ENCODE results near the gene NFKBIE.

Gene NFKBIE

DNA sequence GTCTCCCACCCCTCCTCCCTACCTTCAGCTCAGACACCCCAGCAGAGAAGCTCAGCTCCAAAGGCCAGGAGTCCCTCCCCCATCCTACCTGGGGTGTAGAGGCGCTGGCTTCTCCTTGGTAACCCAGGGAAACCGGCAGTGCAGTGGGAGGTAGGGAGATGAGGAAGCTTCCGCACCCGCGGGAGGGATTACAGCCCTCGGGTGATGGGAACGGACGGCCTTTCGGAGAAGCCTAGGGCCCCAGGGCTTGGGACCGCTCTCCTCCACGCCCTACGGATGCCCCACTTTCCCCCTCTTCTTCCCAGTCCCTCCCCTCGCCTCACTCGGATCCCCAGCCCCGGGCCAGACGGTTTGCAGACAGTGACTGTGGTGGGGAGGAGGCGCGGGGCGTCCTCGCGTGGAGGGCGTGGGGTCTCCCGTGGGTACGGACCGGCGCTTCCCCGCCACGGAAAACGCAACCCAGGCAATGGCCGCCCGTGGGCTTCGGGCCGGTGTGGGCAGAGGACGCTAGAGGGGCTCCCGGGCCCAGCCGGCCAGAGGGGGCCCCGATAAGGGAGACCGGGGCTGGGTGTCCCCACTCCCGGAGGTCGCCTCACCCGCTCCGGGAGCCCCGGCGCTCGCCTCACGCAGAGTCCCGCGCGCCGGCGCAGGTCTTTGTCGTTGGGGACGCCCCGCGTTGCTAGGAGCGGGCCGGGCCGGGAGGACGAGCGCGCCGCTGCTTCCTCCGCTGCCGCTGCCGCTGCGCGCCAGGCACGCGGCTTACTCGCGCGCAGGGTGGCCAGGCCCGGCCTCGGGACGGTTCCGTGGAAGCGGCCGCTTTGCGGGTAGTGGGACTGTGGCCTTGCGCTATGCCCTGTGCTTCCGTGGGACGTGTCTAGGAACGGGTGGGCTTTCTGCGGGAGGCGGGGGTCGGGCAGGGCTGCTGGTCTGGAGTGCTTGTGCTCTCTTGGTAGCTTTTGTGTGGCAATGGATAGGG, 32.0 kb upstream of the NFKBIE start:
- peak in 32 of 51 donors; percentile 10 to 64 (median 36) for DNase-seq

DNA sequence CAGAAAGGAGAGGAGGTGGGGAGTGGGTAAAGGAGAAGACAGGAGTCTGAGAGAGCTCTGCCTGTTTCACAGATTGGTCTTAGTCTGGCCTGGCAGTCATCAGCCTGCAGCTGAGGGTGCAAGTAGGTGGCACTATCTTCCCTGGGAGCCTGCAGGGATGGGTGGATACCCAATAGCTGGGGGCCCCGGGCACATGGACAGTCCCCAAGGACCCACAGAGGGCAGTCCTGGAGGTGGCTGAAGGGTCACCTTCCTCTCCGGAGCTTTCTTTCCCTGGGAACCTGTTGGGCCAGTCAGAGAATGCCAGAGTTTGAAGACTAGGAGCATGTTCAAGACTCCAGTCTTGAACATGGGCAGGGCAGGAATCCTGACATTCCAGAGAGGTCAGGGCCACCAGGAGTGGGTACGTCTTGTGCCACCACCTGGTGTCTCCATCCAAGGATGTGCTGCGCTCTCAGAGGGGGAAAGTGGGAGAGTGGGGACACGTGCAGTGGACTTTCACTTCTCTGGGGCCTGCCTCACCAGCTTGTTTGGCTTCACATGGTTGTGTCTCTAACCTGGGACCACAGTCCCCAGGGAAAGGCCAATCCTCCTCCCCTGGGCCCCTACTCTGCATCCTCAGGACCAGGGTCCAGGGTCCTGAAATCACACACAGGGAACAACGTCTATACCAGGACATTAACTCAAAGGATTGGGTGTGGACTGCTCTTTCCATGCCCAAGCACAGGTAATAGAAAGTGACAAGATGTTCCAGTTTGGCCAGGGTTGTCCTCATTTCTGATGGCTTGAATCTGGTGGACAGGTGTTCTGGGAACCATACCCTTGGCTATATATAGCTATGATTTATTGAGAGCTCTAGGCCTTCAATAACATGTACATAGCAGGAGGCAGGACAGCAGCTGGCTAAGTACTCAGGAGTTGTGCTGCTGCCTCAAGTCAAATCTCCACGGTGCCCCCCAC, 29.8 kb upstream of the NFKBIE start:
- DNase-seq, result no peak

DNA sequence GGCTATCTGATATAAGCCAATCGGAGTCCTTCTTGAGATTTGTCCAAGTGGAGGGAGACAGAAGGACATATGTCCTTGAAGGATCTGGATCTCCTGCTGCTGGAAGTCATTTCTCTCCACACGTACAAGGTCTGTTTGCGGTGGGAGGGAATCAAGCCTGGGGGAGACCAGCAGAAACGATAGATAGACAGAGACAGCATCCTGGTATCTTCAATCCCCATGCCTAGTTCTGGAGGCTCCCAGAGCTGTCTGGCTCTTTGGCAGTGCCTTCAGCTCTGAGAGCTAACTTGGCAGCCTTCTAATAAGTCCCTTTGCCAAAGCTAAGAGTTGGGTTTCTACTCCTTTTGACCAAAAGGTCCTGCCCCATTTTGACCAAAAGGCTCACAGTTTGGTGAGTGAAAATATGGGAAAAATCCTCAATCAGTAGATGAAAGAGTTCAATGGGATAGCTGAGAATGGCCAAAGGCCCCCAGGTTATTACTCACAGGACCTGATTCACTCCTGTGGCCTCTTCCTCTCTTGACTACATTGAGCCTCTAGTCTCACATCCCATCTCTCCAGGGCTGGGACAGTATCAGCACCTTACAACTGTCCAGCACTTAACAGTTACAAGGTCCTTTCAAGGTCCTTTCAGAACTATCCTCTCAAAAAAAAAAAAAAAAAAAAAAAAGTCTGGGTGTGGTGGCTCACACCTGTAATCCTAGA, 27.5 kb upstream of the NFKBIE start:
- no peak for DNase-seq

GRCh38 chr6:44291841-44292240, 26.5 kb upstream of the NFKBIE start:
- no peak for DNase-seq

GRCh38 chr6:44289726-44290260, 24.4 kb upstream of the NFKBIE start:
- DNase-seq, result peak in 1 of 51 donors; percentile 72

DNA sequence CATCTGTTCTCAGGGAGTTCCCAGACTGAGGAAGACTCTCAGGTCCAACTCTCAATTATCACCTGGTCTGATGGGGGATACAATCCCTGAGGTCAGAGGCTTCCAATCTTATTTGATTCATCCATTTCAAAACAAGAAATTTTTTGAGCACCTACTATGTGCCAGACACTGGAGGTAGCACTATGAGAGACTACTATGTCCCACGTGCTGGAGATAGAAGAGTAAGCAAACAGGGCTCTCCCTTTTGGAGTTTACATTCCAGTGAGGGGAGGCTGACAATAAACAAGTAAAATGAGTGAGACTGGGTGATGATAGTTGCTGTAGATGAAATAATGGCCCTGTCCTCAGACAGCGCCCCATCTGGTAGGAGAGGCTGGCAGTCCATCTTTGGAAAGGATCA, 21.4 kb upstream of the NFKBIE start:
- DNase-seq, result no peak

GRCh38 chr6:44286285-44286565, 20.9 kb upstream of the NFKBIE start:
- DNase-seq, result no peak

GRCh38 chr6:44285552-44286284, 20.4 kb upstream of the NFKBIE start:
- no peak for DNase-seq

- DNase-seq, result no peak
These were observed 19.5 kb upstream of the NFKBIE start for GRCh38 chr6:44284867-44285266.

GRCh38 chr6:44284121-44284520, 18.8 kb upstream of the NFKBIE start:
- DNase-seq, result peak in 8 of 51 donors; percentile 5 to 36 (median 18)

- peak in 2 of 51 donors; percentile 55 to 62 for DNase-seq
These were observed 13.7 kb upstream of the NFKBIE start for GRCh38 chr6:44278774-44279697.

DNA sequence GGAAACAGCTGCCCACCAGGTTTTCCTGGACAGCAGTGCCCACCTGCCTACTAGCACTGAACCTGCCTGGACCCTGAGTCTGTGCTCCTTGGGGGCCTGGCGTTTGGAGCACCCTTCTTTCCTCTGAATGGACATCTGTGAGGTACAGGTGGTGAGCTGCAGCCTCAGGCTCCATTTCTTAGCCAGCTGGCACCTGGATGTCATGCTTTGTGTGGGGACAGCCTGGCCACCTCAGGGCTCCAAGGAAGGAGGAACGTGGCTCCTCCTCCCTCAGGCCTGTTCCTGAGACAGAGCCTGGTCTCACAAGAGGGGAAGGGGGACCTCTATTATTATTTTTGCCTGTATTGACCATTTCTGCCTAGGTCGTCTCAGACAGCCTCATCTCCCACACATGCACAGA, 13.0 kb upstream of the NFKBIE start:
- DNase-seq, result no peak

- DNase-seq, result no peak
These were observed 12.4 kb upstream of the NFKBIE start for GRCh38 chr6:44277763-44278162.

GRCh38 chr6:44276667-44277640, 11.6 kb upstream of the NFKBIE start:
- no peak for DNase-seq

- DNase-seq, result no peak
These were observed 10.6 kb upstream of the NFKBIE start for GRCh38 chr6:44275749-44276648.

GRCh38 chr6:44275271-44275748, 10.0 kb upstream of the NFKBIE start:
- no peak for DNase-seq

DNA sequence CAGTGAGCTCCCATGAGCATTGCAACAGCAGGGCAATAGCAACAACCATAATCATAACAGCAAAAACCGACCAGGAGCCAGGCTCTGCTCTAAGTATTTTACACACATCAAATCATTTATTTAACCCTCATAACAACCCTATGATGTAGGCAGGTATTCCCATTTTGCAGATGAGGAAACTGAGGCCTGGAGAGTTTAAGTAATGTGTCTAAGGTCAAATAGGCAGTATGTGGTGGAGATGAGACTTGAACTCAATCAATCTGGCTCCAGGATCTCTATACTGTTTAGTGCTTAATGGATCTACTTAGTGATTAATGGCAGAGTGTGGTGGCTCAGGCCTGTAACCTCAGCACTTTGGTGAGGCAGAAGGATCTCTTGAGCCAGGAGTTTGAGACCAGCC, 8.3 kb upstream of the NFKBIE start:
- DNase-seq, result no peak
